DND-41 (cell line): ENCODE results near the gene CPNE4.
"Not testable (repeated sequence)": the region's sequence is repeated elsewhere in the genome, so short reads cannot be mapped to it uniquely, and the experiment has no call there.

Experiments
- ATAC-seq: fragments of 200-7000 bp; cut with Tn5 transposase; 3 replicates; pipeline ENCODE4 v1.9.1; 2021; ENCODE audit warnings: low read depth; ENCODE audit not compliant: insufficient read depth
- DNase-seq: peaks from one replicate; pipeline ENCODE4 v3.0.0-alpha.2; 2020
- H2AFZ ChIP-seq: 2 replicates; pipeline ENCODE4 v1.6.0; 2012; ENCODE audit warnings: low read depth, low read length
- H3K27ac ChIP-seq: 2 replicates; pipeline ENCODE4 v1.5.1; 2012; ENCODE audit warnings: low read length, inconsistent platforms
- H3K27me3 ChIP-seq: fragments of 200-600 bp; sonication (generic); 2 replicates; pipeline ENCODE4 v1.6.0; 2012; ENCODE audit warnings: low read length, mild to moderate bottlenecking, inconsistent platforms; ENCODE audit not compliant: insufficient read depth, poor library complexity
- H3K36me3 ChIP-seq: 2 replicates; pipeline ENCODE4 v1.5.1; 2012; ENCODE audit warnings: low read length, inconsistent platforms; ENCODE audit not compliant: insufficient read depth
- H3K4me1 ChIP-seq: 2 replicates; pipeline ENCODE4 v1.5.1; 2012; ENCODE audit warnings: mild to moderate bottlenecking, low read length; ENCODE audit not compliant: insufficient read depth
- H3K4me2 ChIP-seq: 2 replicates; pipeline ENCODE4 v1.6.0; 2012; ENCODE audit warnings: mild to moderate bottlenecking, moderate library complexity, low read length, inconsistent platforms; ENCODE audit not compliant: insufficient read depth
- H3K4me3 ChIP-seq, 2 experiments: fragments of 200-600 bp in 1 of 2; shearing (Covaris generic) in 1 of 2; 2 replicates each; pipeline ENCODE4 v1.5.1; 2012 to 2016; ENCODE audit warnings: inconsistent platforms in 2 of 2, low read length in 2 of 2, mild to moderate bottlenecking in 2 of 2, low read depth in 1 of 2, moderate library complexity in 1 of 2
- H3K79me2 ChIP-seq: 2 replicates; pipeline ENCODE4 v1.6.0; 2012; ENCODE audit warnings: low read length, inconsistent platforms; ENCODE audit not compliant: insufficient read depth
- H3K9ac ChIP-seq: 2 replicates; pipeline ENCODE4 v1.6.0; 2012; ENCODE audit warnings: low read depth, mild to moderate bottlenecking, inconsistent platforms, low read length, moderate library complexity
- H3K9me3 ChIP-seq: 2 replicates; pipeline ENCODE4 v1.5.1; 2012; ENCODE audit warnings: low read length, moderate library complexity, mild to moderate bottlenecking, inconsistent platforms; ENCODE audit not compliant: insufficient read depth, severe bottlenecking
- H4K20me1 ChIP-seq: 2 replicates; pipeline ENCODE4 v1.6.0; 2012; ENCODE audit warnings: low read length; ENCODE audit not compliant: insufficient read depth
- CTCF ChIP-seq: IDR thresholded peaks from 2 replicates; pipeline ENCODE4 v1.5.1; 2012; ENCODE audit warnings: borderline replicate concordance, low read length, moderate library complexity, mild to moderate bottlenecking; ENCODE audit not compliant: poor library complexity, severe bottlenecking; ENCODE audit errors: extremely low read depth
- EZH2 ChIP-seq: IDR thresholded peaks from 3 replicates; pipeline ENCODE4 v1.6.1; 2012; ENCODE audit warnings: borderline replicate concordance, low read depth, mild to moderate bottlenecking, moderate library complexity, low read length, inconsistent platforms; ENCODE audit not compliant: severe bottlenecking

CPNE4 gene

GRCh38 chr3:131972091-131972490 is 62.7 kb downstream of the CPNE4 start:
- H3K4me1 ChIP-seq, result no peaks in the 10 kb centered on the region
- no peak for DNase-seq
- H3K4me3 ChIP-seq, result no peak overlapping the region
- H3K79me2 ChIP-seq, result no peaks in the 10 kb centered on the region
- no peak overlapping the region for H2AFZ ChIP-seq
- no peaks in the 10 kb centered on the region for H3K36me3 ChIP-seq
- H3K9ac ChIP-seq, result no peak overlapping the region
- no peak for TF ChIP-seq CTCF
- no peak for TF ChIP-seq EZH2
- H3K27ac ChIP-seq, result no peak overlapping the region
- no peaks in the 10 kb centered on the region for H3K9me3 ChIP-seq
- ATAC-seq, result no peak
- no peak overlapping the region for H3K4me2 ChIP-seq
- peaks cover 10% of the 10 kb centered on the region for H3K27me3 ChIP-seq
- no peaks in the 10 kb centered on the region for H4K20me1 ChIP-seq

GRCh38 chr3:131963442-131963841 is 71.4 kb downstream of the CPNE4 start:
- H3K9me3 ChIP-seq, H3K4me3 ChIP-seq, H3K27ac ChIP-seq, H3K27me3 ChIP-seq, H4K20me1 ChIP-seq, H2AFZ ChIP-seq, H3K9ac ChIP-seq, DNase-seq, H3K4me1 ChIP-seq, H3K36me3 ChIP-seq, H3K79me2 ChIP-seq, H3K4me2 ChIP-seq, ATAC-seq: not testable (repeated sequence)

- Histone ChIP-seq H3K4me1 (no peaks in the 10 kb centered on the region), H3K79me2 (no peaks in the 10 kb centered on the region), H3K36me3 (no peaks in the 10 kb centered on the region), H3K27me3 (peaks cover 2% of the 10 kb centered on the region), H2AFZ (no peak overlapping the region), H3K4me2 (no peak overlapping the region), H3K9ac (no peak overlapping the region), H3K9me3 (no peaks in the 10 kb centered on the region), H4K20me1 (no peaks in the 10 kb centered on the region), H3K4me3 (no peak overlapping the region), H3K27ac (no peak overlapping the region)
- no peak for ATAC-seq
- no peak for TF ChIP-seq CTCF
- no peak for TF ChIP-seq EZH2
- DNase-seq, result no peak
These were observed 71.8 kb downstream of the CPNE4 start for GRCh38 chr3:131962982-131963381.

GRCh38 chr3:131960324-131960723 is 74.5 kb downstream of the CPNE4 start:
- Histone ChIP-seq H3K27ac (no peak overlapping the region), H3K4me2 (no peak overlapping the region), H3K27me3 (peaks cover 3% of the 10 kb centered on the region), H3K9ac (no peak overlapping the region), H4K20me1 (no peaks in the 10 kb centered on the region), H2AFZ (no peak overlapping the region), H3K79me2 (no peaks in the 10 kb centered on the region), H3K9me3 (no peaks in the 10 kb centered on the region), H3K4me3 (no peak overlapping the region), H3K36me3 (no peaks in the 10 kb centered on the region), H3K4me1 (no peaks in the 10 kb centered on the region)
- ATAC-seq (no peak), DNase-seq (no peak)
- no peak for TF ChIP-seq EZH2
- TF ChIP-seq CTCF, result no peak
